ENCODE measurements around the gene SFT2D1. TPM values are rescaled to one million over a fixed set of nuclear protein-coding genes. Genes with fewer than 3 reads are reported as not detected.

Gene SFT2D1
- total and polyA plus RNA-seq, 7 donors = 11.6 to 54.9 (median 16.4) TPM

GRCh38 chr6:166274739-166275370 is 67.5 kb downstream of the SFT2D1 start:
- H3K36me3 ChIP-seq (ENCODE audit: insufficient read depth in 1 of 2, low read depth in 1 of 2) = no peaks in the 10 kb centered on the region
- TF ChIP-seq CTCF (IDR thresholded peaks at IDR 0.05) = no peak
- no peaks in the 10 kb centered on the region for H3K9me3 ChIP-seq
- ATAC-seq (no peak), DNase-seq (no peak)
- no peaks in the 10 kb centered on the region for H3K4me1 ChIP-seq
- WGBS, 3 donors = 66 to 68% (median 67%) methylated on average over 12 to 13 of the region's 13 CpGs
- H3K27ac ChIP-seq = no peak overlapping the region
- H3K4me3 ChIP-seq = no peak overlapping the region
- peaks cover 0 to 1% (median 1%) of the 10 kb centered on the region in 3 donors for H3K27me3 ChIP-seq (ENCODE audit: insufficient read depth in 3 of 3, low read length in 2 of 3)
- intact Hi-C loops (cut with DNase I) = loop anchor here in 1 of 2 donors (2.0 kb wide), 1 partner anchor 126 kb away; no protein-coding TSS in a partner anchor

GRCh38 chr6:166274163-166274562 is 68.2 kb downstream of the SFT2D1 start:
- Histone ChIP-seq H3K4me3 (no peak overlapping the region), H3K27ac (no peak overlapping the region), H3K9me3 (no peaks in the 10 kb centered on the region), H3K4me1 (no peaks in the 10 kb centered on the region), H3K36me3 (ENCODE audit: insufficient read depth in 1 of 2, low read depth in 1 of 2) (no peaks in the 10 kb centered on the region), H3K27me3 (ENCODE audit: insufficient read depth in 3 of 3, low read length in 2 of 3) (peaks cover 0 to 8% (median 1%) of the 10 kb centered on the region in 3 donors)
- ATAC-seq (no peak), DNase-seq (no peak)
- intact Hi-C loops (cut with DNase I) = loop anchor here in 1 of 2 donors (2.0 kb wide), 1 partner anchor 127 kb away; no protein-coding TSS in a partner anchor
- TF ChIP-seq CTCF (IDR thresholded peaks at IDR 0.05) = no peak
- WGBS, 3 donors = 72 to 74% (median 74%) methylated on average over 4 of the region's 4 CpGs

- H3K36me3 ChIP-seq (ENCODE audit: insufficient read depth in 1 of 2, low read depth in 1 of 2) = no peaks in the 10 kb centered on the region
- no peak overlapping the region for H3K4me3 ChIP-seq
- TF ChIP-seq CTCF (IDR thresholded peaks at IDR 0.05) = no peak
- ATAC-seq (no peak), DNase-seq (no peak)
- H3K4me1 ChIP-seq = no peaks in the 10 kb centered on the region
- H3K9me3 ChIP-seq = no peaks in the 10 kb centered on the region
- no peak overlapping the region for H3K27ac ChIP-seq
- intact Hi-C loops (cut with DNase I) = no loop called here
- WGBS, 3 donors = 86 to 89% (median 88%) methylated on average over 9 of the region's 9 CpGs
- H3K27me3 ChIP-seq (ENCODE audit: insufficient read depth in 3 of 3, low read length in 2 of 3) = peaks cover 0 to 20% (median 1%) of the 10 kb centered on the region in 3 donors
Measured at GRCh38 chr6:166271376-166271765, 71.0 kb downstream of the SFT2D1 start.

- no peak for TF ChIP-seq CTCF (IDR thresholded peaks at IDR 0.05)
- Histone ChIP-seq H3K27ac (no peak overlapping the region), H3K4me1 (no peaks in the 10 kb centered on the region), H3K9me3 (no peaks in the 10 kb centered on the region), H3K4me3 (no peak overlapping the region), H3K27me3 (ENCODE audit: insufficient read depth in 3 of 3, low read length in 2 of 3) (peaks cover 0 to 20% (median 1%) of the 10 kb centered on the region in 3 donors), H3K36me3 (ENCODE audit: insufficient read depth in 1 of 2, low read depth in 1 of 2) (no peaks in the 10 kb centered on the region)
- intact Hi-C loops (cut with DNase I) = no loop called here
- whole genome bisulfite sequencing, 3 donors = 74 to 80% (median 80%) methylated on average over 10 of the region's 10 CpGs
- ATAC-seq = no peak
- DNase-seq = no peak
Measured at GRCh38 chr6:166270706-166271375, 71.5 kb downstream of the SFT2D1 start.

Other genes starting within 250 kb of the SFT2D1 start
- gene TBXT, start 174.7 kb downstream of the SFT2D1 start, total RNA-seq = not detected
- not detected for gene TBXT, start 174.7 kb downstream of the SFT2D1 start, polyA plus RNA-seq
- gene PRR18, start 34.2 kb downstream of the SFT2D1 start, total RNA-seq = not detected
- gene PRR18, start 34.2 kb downstream of the SFT2D1 start, polyA plus RNA-seq = under 1 TPM in 2 of 3 donors, not detected in 1; 0.03 to 0.08 TPM
- 100 to 1,000 TPM in 2 of 4 donors, 10 to 100 TPM in 2; 76.2 to 153 (median 108) TPM for gene MPC1, start 40.4 kb upstream of the SFT2D1 start, total RNA-seq
- gene MPC1, start 40.4 kb upstream of the SFT2D1 start, polyA plus RNA-seq = 100 to 1,000 TPM; 128 to 193 (median 172) TPM
- gene RAMACL, start 244.1 kb upstream of the SFT2D1 start, total RNA-seq = 1 to 10 TPM in 1 of 4 donors, under 1 TPM in 3; 0.17 to 1.3 (median 0.72) TPM
- under 1 TPM; 0.25 to 0.48 (median 0.38) TPM for gene RAMACL, start 244.1 kb upstream of the SFT2D1 start, polyA plus RNA-seq